H1 (cell line): ENCODE measurements around the gene OPN3.

Experiments used
- JUND ChIP-seq: IDR thresholded peaks from 2 replicates; pipeline ENCODE4 v1.6.1; 2011; ENCODE audit warnings: mild to moderate bottlenecking, improper control_type of control experiment, low read length
- TF ChIP-seq, protein P1 (sequence below): IDR thresholded peaks from 2 replicates; pipeline ENCODE4 v1.6.1; 2012; ENCODE audit warnings: inconsistent platforms
- TF ChIP-seq, protein P2 (sequence below): IDR thresholded peaks from 2 replicates; pipeline ENCODE4 v1.6.1; 2012; ENCODE audit warnings: inconsistent platforms

DNA sequence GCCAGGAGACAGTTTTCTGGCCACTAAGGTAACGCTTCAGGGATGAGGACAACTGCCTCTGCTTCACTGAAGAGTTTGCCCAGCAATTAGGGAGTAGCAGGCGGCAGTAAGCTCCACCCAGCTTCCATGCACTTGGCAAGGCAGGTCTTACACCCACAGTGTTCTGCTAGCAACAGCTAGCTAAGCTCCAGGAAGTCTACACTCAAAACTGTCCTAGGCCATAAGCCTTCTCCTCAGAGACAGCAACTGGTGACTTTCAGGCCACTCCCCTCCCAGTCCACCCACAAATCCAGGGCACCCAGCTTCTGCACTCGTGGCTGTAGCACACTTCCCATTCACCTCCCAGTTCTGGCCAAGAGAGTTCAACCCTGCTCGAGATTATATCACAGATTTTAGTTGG lies 60.7 kb downstream of the OPN3 start:
- TF ChIP-seq JUND: no peak
- TF ChIP-seq, protein P1, sequence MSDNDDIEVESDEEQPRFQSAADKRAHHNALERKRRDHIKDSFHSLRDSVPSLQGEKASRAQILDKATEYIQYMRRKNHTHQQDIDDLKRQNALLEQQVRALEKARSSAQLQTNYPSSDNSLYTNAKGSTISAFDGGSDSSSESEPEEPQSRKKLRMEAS: no peak
- TF ChIP-seq, protein P2, sequence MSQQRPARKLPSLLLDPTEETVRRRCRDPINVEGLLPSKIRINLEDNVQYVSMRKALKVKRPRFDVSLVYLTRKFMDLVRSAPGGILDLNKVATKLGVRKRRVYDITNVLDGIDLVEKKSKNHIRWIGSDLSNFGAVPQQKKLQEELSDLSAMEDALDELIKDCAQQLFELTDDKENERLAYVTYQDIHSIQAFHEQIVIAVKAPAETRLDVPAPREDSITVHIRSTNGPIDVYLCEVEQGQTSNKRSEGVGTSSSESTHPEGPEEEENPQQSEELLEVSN: no peak
